HG02852 (cell line): Measurements from ENCODE around the gene ZAR1L.

Experiments
- ATAC-seq: cut with Tn5 transposase; IDR thresholded peaks from one replicate; pipeline ENCODE4 v1.9.1; 2021; ENCODE audit warnings: mild to moderate bottlenecking, moderate library complexity; ENCODE audit not compliant: unreplicated experiment

ZAR1L gene

DNA sequence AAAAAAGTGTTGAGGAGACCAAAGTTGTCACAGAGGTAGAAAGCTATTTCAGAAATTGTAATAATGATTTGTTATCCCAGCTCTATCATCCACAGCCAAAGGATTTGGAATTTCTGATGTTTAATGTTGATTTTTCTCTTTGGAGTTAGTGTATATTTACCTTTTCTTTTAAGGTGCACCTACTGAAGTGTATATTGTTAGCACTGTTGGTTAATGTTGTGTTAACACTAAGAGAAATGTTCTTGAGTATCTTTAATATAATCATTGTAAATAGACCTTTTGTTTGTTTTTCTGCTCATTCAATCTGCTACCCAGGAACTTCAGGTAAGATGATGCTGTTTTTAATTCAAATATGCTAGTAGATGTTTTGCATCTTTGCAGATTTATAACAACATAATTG is 57.5 kb downstream of the ZAR1L start:
- ATAC-seq: no peak

DNA sequence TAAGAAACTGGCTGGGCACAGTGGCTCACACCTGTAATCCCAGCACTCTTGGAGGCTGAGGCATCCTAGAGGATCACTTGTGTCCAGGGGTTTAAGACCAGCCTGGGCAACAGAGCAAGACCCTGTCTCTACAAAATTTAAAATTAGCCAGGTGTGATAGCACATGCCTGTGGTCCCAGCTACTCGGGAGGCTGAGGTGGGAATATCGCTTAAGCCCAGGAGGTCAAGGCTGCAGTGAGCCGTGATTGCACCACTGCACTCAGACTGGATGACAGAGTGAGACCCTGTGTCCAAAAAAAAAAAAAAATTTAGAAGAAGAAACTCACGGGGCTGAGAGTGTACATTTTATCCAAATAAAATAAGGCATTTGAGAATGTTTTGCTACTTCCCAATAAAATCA is 58.9 kb downstream of the ZAR1L start:
- ATAC-seq: no peak

DNA sequence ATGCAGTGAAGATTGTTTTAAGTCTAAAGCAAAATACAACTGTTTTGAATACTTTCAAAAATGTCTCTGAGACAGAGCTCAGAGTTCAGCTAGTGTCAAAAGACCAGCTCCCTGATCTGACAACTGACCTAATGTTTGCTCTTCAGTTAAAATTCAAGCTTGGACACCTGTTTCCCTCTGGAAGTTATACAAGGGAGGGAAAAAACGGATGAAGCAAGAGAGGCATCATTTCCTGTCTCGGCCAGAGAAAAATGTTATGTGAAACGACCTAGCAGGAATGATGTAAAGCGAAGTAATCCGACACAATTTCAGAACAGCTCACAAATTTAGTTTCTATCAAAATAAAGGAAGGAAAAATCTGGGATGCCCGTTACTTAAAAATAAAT is 59.4 kb downstream of the ZAR1L start:
- ATAC-seq: no peak

DNA sequence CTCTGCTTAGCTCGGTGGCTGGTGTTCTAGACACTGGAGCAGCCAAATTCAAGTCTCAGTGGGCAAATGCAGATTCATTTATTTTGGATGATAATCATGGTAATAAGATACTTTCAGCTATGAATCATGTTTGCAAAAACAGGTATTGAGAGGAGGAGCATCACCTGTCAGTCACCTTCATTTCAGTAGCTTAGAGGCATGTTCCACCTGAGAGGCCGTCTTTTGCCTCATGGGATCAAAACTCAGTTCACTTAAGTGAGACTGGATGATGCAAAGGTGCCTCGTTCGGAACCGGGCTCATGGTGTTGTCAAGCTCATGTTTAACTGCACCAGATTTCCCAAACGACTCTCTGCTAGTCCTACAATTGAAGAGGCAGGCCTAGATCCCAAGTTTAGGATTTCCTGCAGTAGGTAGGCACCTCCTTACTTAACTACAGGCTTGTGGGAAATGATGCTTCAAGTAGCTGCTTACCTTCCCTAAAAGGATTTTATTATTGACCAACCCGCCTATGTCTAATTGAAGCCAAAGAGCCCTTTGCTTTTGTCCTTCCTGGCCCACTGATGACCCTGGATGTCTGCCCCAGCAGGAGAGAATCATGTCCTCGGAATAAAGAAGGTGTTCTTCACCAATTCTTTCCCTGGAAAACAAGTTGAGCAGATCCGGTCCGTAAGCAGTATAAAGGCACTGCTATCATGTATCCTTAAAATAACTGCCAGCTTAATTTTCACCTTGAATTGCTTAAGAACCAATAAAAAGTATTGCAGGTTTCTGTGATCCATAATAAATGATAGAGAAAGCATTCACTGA is 60.0 kb downstream of the ZAR1L start:
- no peak for ATAC-seq

DNA sequence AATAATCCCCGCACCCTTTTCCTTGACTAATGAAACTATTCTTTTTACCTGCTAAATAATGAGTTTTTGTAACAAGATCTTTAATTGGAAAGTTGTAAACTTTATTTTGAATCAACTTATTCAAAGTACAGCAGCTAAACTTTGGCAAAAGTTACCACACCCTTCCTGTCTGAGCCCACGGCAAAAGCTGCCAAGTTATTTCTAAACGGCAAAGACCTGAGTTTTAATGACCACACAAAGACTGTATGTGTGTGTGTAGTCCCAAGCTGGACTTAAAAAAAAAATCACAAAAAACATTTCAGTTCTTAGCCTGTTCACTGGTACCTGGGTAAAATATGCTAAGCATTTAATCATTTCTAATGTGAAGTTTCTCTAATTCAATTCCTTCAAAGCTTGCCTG is 60.7 kb downstream of the ZAR1L start:
- ATAC-seq: no peak

DNA sequence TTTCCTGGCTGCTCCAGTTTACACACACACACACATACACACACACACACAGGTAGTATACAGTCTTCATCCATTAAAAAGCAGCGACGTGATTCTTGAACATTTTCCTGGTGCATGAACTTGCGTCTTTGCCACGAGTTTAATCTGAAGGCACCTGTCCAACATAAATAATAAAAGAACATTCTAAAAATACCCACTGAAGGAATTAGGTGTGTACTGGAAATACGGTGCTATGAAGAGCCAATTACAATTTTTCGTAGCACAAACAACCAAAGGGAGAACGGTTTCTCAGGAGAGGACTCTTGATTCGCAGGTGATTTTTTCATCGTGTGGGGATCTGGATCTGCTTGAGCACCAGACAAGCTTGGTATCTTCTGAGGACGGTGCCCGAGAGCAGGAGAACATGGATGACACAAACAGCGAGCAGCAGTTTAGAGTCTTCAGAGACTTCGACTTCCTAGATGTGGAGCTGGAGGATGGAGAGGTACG is 61.2 kb downstream of the ZAR1L start:
- ATAC-seq: no peak
